Activated CD8-positive, alpha-beta T cell treated with anti-CD3 and anti-CD28 coated beads for 36 hours (primary cell): ENCODE measurements around the gene PIGO. TPM values are rescaled to one million over a fixed set of nuclear protein-coding genes. Genes with fewer than 3 reads are reported as not detected.

Experiments used
- ATAC-seq: fragments of 200-7000 bp; cut with Tn5 transposase; one replicate; pipeline ENCODE4 v1.10.0; 2021; ENCODE audit warnings: mild to moderate bottlenecking, moderate library complexity
- CTCF ChIA-PET: fragments of 350-600 bp; sonication (Branson Sonifier 250); formaldehyde crosslinking; loops from one replicate; lab custom pipeline; 2021; ENCODE audit warnings: antibody characterized with exemption; lab: Charles Lee
- POLR2A ChIA-PET: fragments of 350-600 bp; sonication (Branson Sonifier 250); formaldehyde crosslinking; loops from one replicate; lab custom pipeline; 2021; ENCODE audit warnings: antibody characterized with exemption; lab: Charles Lee
- DNase-seq: peaks from one replicate; pipeline ENCODE4 v3.0.0-alpha.2; 2020
- H3K27ac Mint-ChIP-seq: one replicate; pipeline ENCODE4 v1.8.0; 2021; ENCODE audit warnings: mild to moderate bottlenecking, mixed read lengths
- H3K27me3 Mint-ChIP-seq: one replicate; pipeline ENCODE4 v1.8.0; 2021; ENCODE audit warnings: mixed read lengths
- H3K36me3 Mint-ChIP-seq: one replicate; pipeline ENCODE4 v1.8.0; 2021; ENCODE audit warnings: low read depth, mixed read lengths
- H3K4me1 Mint-ChIP-seq: one replicate; pipeline ENCODE4 v1.8.0; 2021; ENCODE audit warnings: low read depth, mixed read lengths
- H3K4me3 Mint-ChIP-seq: one replicate; pipeline ENCODE4 v1.8.0; 2021; ENCODE audit warnings: mild to moderate bottlenecking, moderate library complexity, mixed read lengths
- H3K9me3 Mint-ChIP-seq: one replicate; pipeline ENCODE4 v1.8.0; 2021; ENCODE audit warnings: mixed read lengths
- intact Hi-C: fragments of 100-400 bp; cut with micrococcal nuclease; formaldehyde crosslinking; loops from one replicate; pipeline ENCODE4 v1.10.0; 2022
- total RNA-seq, 2 experiments: library from RNA; stranded (reverse); gene quantifications; one replicate each; pipeline ENCODE4 v1.2.3, GENCODE V29; 2021
- TF ChIP-seq, protein P1 (sequence below): fragments of 200-600 bp; IDR thresholded peaks from one replicate; pipeline ENCODE4 v1.8.0; 2022; ENCODE audit warnings: antibody characterized with exemption, mild to moderate bottlenecking

Gene PIGO
- total RNA-seq, 2 experiments from 2014 or later, result 19.8 to 21.9 TPM

DNA sequence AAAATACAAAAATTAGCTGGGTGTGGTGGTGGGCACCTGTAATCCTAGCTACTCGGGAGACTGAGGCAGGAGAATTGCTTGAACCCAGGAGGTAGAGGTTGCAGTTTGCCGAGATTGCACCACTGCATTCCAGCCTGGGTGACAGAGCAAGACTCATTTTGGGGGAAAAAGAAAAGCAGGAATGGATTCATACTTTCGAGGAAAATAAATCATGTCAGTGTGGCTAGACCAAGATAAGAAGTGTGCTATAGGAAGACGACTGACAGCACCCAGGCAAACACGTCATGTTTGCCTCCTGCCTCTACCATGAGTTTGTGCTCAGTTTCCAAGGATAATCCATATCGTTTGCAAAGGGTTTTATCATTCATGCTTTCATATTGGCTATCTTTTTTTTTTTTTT lies 38.5 kb upstream of the PIGO start:
- DNase-seq, result no peak
- no peaks in the 10 kb centered on the region for H3K4me1 Mint-ChIP-seq

DNA sequence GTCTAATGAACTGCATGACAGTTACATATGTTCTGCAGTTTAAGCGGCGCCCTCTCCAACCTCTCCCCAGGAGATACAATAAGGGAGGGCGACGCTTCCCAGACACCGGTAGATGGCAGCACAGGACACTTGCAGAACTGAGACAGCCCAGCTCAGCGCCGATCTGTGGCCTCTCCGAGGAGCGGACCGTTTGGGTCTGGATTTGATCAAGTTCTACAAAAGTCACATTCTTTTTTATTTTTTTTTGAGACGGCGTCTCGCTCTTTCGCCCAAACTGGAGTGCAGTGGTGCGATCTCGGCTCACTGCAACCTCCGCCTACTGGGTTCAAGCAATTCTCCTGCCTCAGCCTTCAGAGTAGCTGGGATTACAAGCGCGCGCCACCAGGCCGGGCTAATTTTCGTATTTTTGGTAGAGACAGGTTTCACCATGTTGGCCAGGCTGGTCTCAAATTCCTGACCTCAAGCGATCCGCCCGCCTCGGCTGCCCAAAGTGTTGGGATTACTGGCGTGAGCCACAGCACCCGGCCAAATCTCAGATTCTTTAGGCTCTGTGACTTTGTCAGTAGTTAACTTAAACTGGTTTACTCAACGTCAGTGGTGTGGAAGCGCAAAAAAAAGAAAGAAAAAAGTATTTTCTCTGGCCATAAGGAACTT lies 20.6 kb upstream of the PIGO start:
- no peaks in the 10 kb centered on the region for H3K36me3 Mint-ChIP-seq
- peak; percentile 91 for DNase-seq
- intact Hi-C loops, result loop anchor here (5.0 to 10.0 kb wide), 3 partner anchors 140 to 438 kb away; no protein-coding TSS in a partner anchor
- no peaks in the 10 kb centered on the region for H3K27me3 Mint-ChIP-seq
- ChIA-PET CTCF (interaction anchor here (0.6 to 4.4 kb wide), 18 partner anchors 11 to 440 kb away, joined by 3 to 42 read pairs (median 3); partner anchors contain the start of gene PIGO), POLR2A (interaction anchor here (0.5 to 3.8 kb wide), 3 partner anchors 9 to 395 kb away, joined by 4 to 32 read pairs (median 4); partner anchors contain the start of gene STOML2)
- peak overlapping the region; percentile 86 for H3K27ac Mint-ChIP-seq
- H3K4me1 Mint-ChIP-seq, result peaks cover 35% of the 10 kb centered on the region
- no peaks in the 10 kb centered on the region for H3K9me3 Mint-ChIP-seq
- peak overlapping the region; percentile 75 for H3K4me3 Mint-ChIP-seq
- ATAC-seq, result peak; percentile 51
- TF ChIP-seq, protein P1, sequence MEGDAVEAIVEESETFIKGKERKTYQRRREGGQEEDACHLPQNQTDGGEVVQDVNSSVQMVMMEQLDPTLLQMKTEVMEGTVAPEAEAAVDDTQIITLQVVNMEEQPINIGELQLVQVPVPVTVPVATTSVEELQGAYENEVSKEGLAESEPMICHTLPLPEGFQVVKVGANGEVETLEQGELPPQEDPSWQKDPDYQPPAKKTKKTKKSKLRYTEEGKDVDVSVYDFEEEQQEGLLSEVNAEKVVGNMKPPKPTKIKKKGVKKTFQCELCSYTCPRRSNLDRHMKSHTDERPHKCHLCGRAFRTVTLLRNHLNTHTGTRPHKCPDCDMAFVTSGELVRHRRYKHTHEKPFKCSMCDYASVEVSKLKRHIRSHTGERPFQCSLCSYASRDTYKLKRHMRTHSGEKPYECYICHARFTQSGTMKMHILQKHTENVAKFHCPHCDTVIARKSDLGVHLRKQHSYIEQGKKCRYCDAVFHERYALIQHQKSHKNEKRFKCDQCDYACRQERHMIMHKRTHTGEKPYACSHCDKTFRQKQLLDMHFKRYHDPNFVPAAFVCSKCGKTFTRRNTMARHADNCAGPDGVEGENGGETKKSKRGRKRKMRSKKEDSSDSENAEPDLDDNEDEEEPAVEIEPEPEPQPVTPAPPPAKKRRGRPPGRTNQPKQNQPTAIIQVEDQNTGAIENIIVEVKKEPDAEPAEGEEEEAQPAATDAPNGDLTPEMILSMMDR, result peak; percentile 83

More for the DNA sequence above, 38.5 kb upstream of the PIGO start:
- no peak for ATAC-seq
- Mint-ChIP-seq H3K27me3 (no peaks in the 10 kb centered on the region), H3K4me3 (no peak overlapping the region), H3K36me3 (no peaks in the 10 kb centered on the region), H3K27ac (no peak overlapping the region), H3K9me3 (no peaks in the 10 kb centered on the region)
- intact Hi-C loops, result no loop called here
- ChIA-PET POLR2A (no interaction called here), CTCF (no interaction called here)
- TF ChIP-seq, protein P1, result no peak

DNA sequence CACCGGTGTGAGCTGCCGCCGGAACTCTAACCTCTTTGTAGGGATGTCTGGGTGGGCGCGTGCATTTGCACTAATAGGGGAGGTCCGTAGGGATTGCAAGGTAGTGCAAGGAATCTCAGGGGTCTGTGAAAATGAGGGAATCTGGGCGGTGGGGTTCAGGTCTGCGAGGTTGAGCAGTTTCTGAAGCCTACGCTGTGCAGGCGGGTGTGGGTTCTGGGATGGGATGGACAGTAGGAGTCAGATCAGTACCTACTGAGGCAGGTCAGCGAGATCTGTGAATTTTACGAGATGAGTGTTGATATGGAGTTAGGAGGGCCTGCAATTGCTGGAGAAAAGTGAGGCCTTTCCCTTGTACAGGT lies 20.1 kb upstream of the PIGO start:
- no peaks in the 10 kb centered on the region for H3K36me3 Mint-ChIP-seq
- no peak for ATAC-seq

DNA sequence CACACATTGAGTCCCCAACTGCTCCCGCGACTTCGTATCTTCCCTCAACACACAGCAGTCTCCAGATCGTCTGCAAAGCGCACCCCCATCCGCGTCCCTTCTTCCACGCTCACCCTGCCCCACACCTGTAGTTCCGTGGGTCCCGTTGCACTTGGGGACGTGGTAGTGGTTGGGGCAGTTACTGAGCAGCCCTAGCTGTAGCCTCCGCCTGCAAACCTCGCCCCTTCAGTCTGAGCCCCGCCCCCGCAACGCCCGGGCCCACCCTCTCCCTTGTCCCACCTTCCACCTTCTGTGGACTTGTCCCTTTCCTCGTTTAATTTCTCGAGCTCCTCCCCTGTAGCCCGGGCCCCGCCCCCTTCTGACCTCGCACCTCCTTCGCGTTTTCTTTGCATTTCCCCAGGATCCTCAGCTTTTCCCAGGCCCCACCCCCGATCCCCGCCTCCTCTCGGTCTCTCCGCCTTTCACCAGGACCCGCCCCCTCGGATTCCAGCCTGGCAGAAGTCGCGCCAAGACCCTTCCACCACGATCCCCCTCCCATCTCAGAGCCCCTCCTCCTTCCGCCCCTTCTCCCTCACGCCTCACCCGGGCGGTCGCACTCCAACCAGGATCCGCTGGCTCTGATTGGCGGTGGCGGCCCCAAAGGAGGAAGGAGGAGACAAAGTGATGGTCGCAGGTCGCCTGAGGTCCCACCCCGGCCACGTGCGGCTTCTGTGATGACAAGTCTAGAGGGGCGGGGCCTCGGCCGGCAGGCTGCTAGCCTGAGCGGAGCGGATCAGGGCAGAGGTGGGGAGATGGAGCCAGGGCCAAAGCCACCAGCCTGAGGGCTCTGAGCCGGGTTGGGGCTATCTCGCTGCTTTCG lies 19.5 kb upstream of the PIGO start, which contains the start of gene ATOSB:
TSS of gene ATOSB (minus strand) at position 183 of the 859 bp plus-strand sequence. CDS start 7,588 bp downstream, outside the sequence.
- H3K27ac Mint-ChIP-seq, result peak within 1 kb of the TSS; percentile 86
- intact Hi-C loops, result loop anchor here (5.0 to 10.0 kb wide), 3 partner anchors 141 to 439 kb away; no protein-coding TSS in a partner anchor
- ATAC-seq (peak; percentile 60), DNase-seq (peak; percentile 98)
- TF ChIP-seq, protein P1, result no peak
- H3K36me3 Mint-ChIP-seq, result no peaks in the 10 kb centered on the region
- no peaks in the 10 kb centered on the region for H3K27me3 Mint-ChIP-seq
- POLR2A ChIA-PET, result interaction anchor here (0.7 to 3.8 kb wide), 5 partner anchors 13 to 615 kb away, joined by 3 to 32 read pairs (median 4); partner anchors contain the start of genes STOML2 and VCP
- peak within 1 kb of the TSS; percentile 75 for H3K4me3 Mint-ChIP-seq
- CTCF ChIA-PET, result interaction anchor here (0.7 to 4.4 kb wide), 11 partner anchors 10 to 438 kb away, joined by 3 to 42 read pairs (median 4); partner anchors contain the start of genes PIGO and UNC13B
- no peaks in the 10 kb centered on the region for H3K9me3 Mint-ChIP-seq
- peaks cover 43% of the 10 kb centered on the region for H3K4me1 Mint-ChIP-seq

More for the DNA sequence above, 20.1 kb upstream of the PIGO start:
- CTCF ChIA-PET, result interaction anchor here (0.7 to 4.4 kb wide), 18 partner anchors 12 to 440 kb away, joined by 3 to 42 read pairs (median 4); partner anchors contain the start of genes PIGO and UNC13B
- Mint-ChIP-seq H3K4me3 (peak overlapping the region; percentile 75), H3K27ac (peak overlapping the region; percentile 86), H3K9me3 (no peaks in the 10 kb centered on the region), H3K4me1 (peaks cover 40% of the 10 kb centered on the region), H3K27me3 (no peaks in the 10 kb centered on the region)
- no peak for DNase-seq
- intact Hi-C loops, result loop anchor here (5.0 to 10.0 kb wide), 3 partner anchors 141 to 438 kb away; no protein-coding TSS in a partner anchor
- POLR2A ChIA-PET, result interaction anchor here (0.5 to 3.8 kb wide), 4 partner anchors 10 to 396 kb away, joined by 3 to 32 read pairs (median 4); partner anchors contain the start of gene STOML2
- TF ChIP-seq, protein P1, result no peak
